Activated CD8-positive, alpha-beta memory T cell treated with anti-CD3 and anti-CD28 coated beads, Interleukin-2, amount 50 U/mL, for 48 hours (primary cell): ENCODE data around the gene PARP3.
A peak's percentile ranks its signal among the peaks of the same experiment; 100 is the strongest.

ENCODE experiments used
- DNase-seq: peaks from one replicate; pipeline ENCODE4 v3.0.0-alpha.2; 2020

Gene PARP3

GRCh38 chr3:51934139-51934850 lies 7.9 kb upstream of the PARP3 start:
- peak; percentile 34 for DNase-seq

GRCh38 chr3:51934991-51935885 lies 6.9 kb upstream of the PARP3 start:
- no peak for DNase-seq

- no peak for DNase-seq
Observed at GRCh38 chr3:51935886-51936755, 6.0 kb upstream of the PARP3 start.

- DNase-seq: no peak
Observed at GRCh38 chr3:51937014-51937413, 5.1 kb upstream of the PARP3 start.

DNA sequence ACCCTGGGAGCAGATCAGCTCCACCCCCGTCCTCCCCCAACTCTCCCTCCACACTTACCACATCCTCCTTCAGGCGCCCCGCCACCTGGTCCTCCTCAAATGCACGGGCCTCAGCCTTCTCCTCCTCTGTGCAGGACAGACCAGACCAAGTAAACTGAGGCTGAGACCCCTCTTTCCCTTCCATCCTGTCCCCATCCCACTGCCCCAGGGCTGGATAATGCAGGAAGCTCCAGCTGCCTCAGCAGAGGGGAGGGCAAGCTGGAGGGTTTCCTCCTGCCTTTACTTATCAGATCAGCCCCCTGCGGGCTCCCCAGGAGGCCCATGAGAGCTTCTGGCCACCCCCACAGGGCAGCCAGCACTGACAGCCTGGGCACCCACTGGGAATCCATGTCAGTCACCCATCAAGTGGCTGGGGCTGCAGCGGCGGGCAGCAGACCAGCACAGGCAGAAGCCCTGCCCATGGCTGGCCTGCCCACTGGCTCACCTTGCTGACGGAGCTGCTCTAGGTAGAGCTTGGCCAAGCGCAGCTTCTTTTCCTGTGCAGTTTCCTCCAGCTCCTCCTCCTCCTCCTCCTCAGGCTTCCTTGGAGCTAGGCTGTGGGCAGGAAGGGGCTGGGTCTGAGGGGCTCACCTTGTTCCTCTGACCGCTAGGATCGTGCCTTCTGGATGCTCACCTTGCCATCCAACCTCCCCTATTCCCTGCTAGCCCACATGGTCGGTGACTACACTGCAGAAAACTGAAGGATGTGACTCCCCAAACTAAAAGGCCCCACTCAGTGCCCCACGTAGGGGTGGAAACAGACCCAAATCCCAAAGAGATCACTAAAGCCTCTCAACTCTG lies 4.3 kb upstream of the PARP3 start:
- DNase-seq: peak; percentile 47

- peak; percentile 43 for DNase-seq
Observed at GRCh38 chr3:51938780-51939425, 3.3 kb upstream of the PARP3 start.

- DNase-seq: peak; percentile 53
Observed at GRCh38 chr3:51940648-51941462, 1.3 kb upstream of the PARP3 start.

DNA sequence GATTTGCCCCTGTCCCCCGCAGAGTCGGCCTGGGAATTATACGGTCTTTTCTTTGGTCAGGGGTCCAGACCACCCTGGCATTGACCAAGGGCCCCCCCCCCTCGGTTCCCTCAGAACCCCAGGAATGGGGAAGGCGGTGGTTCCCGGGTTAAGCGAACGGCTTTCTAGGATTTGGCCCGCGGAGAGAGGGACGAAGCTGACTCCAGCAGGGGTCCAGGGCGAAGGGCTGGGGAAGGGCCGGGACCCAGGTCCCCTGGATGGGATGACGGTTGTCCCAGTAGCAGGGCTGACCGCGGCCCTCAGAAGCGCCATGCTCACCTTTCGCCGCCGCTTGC lies 733 bp upstream of the PARP3 start:
- DNase-seq: no peak

DNA sequence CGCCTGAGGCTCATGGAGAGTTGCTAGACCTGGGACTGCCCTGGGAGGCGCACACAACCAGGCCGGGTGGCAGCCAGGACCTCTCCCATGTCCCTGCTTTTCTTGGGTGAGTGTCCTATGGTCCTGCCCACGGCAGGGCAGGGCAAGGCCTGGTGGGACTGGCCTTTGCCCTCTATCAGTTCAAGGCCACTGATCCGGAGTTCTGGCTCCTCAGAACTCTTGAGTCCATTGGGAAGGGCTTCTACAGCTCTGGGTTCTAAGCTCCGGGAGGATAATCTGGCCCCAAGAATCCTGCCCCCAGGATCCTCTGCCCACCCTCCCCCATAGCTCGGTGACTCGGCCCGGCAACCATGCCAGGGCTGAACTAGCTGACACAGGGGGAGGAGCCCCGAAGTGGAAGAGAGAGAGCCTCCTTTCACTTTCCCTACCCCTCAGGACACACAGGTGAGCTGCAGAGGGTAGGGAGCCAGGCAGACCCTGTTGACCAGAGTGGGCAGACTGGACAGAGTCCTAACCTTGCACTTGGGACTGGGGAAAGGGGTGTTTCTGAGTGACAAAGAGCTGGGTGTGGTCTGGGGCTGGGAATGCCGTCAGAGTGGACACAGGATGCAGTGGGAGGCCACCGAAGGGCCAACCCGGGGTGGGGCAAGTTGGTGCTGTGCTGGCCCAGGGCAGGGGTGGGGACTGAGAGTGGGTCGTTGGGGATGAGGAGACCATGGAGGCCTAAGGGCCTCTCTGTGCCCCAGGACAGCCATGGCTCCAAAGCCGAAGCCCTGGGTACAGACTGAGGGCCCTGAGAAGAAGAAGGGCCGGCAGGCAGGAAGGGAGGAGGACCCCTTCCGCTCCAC lies 664 bp downstream of the PARP3 start:
- peak; percentile 77 for DNase-seq

GRCh38 chr3:51943451-51944391 lies 1.6 kb downstream of the PARP3 start:
- no peak for DNase-seq

DNA sequence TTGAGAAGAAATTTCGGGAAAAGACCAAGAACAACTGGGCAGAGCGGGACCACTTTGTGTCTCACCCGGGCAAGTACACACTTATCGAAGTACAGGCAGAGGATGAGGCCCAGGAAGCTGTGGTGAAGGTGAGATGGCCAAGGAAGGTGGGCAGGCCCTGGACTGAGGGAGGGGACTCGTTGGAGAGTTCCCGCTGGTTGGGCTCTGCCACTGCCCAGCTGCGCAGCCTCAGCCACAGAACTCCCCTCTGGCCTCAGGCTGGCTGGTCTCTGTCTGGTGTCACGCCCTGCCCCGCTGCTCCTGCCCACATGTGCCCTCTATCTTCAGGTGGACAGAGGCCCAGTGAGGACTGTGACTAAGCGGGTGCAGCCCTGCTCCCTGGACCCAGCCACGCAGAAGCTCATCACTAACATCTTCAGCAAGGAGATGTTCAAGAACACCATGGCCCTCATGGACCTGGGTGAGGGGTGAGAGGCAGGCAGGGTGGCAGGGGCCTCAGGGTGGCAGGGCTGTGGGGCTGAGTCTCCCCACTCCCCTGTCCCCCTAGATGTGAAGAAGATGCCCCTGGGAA lies 2.4 kb downstream of the PARP3 start:
- DNase-seq: no peak

DNA sequence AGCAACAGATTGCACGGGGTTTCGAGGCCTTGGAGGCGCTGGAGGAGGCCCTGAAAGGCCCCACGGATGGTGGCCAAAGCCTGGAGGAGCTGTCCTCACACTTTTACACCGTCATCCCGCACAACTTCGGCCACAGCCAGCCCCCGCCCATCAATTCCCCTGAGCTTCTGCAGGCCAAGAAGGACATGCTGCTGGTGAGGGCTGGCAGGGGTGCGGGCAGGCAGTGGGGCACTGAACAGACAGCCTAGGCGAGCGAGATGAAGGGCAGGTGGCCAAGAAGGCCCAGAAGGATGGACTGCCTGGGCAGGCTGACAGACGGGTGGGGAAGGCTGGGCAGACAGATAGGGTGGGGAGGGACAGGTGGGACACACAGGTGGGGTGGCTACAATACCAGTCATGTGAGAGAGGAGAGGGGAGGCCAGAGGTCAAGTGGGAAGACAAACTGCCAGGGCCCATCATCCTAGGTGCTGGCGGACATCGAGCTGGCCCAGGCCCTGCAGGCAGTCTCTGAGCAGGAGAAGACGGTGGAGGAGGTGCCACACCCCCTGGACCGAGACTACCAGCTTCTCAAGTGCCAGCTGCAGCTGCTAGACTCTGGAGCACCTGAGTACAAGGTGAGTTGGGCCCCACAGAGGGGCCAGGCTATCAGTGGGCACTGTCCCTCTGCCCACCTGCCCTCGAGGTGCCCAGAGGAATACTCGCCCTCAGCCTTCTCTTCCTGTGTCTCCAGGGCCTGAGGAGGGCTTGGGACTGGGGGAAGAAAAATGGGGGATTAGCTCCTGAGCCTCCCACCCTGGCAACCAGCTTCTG lies 3.1 kb downstream of the PARP3 start:
- DNase-seq: no peak

GRCh38 chr3:51945926-51946705 lies 4.0 kb downstream of the PARP3 start:
- DNase-seq: no peak

GRCh38 chr3:51946796-51947195 lies 4.6 kb downstream of the PARP3 start:
- DNase-seq: no peak

DNA sequence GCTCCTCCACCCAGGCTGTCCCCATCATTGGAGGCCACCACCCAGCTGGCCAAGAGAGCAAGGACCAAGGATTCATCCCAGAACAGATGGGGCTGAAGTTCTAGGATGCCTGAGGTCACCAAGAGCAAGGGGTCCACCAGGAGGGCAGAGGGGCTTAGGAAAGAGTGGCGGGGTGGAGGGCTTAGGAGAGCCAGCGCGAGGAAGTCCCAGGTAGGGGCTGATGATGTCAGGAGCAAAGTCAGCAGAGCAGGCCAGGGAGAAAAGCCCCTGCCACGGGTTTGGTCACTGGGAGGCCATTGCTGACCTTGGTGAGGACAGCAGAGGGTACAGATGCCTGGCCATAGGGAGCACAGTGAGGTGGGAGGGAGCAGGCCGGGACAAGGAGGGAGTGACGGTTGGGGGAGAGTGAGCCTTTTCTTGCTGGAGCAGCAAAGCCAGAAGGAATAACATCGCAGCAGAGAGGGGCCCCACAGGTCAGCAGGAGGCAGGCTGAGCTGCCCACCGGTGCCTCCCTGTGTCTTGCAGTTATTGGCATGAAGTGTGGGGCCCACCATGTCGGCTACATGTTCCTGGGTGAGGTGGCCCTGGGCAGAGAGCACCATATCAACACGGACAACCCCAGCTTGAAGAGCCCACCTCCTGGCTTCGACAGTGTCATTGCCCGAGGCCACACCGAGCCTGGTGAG lies 5.2 kb downstream of the PARP3 start:
- DNase-seq: no peak

DNA sequence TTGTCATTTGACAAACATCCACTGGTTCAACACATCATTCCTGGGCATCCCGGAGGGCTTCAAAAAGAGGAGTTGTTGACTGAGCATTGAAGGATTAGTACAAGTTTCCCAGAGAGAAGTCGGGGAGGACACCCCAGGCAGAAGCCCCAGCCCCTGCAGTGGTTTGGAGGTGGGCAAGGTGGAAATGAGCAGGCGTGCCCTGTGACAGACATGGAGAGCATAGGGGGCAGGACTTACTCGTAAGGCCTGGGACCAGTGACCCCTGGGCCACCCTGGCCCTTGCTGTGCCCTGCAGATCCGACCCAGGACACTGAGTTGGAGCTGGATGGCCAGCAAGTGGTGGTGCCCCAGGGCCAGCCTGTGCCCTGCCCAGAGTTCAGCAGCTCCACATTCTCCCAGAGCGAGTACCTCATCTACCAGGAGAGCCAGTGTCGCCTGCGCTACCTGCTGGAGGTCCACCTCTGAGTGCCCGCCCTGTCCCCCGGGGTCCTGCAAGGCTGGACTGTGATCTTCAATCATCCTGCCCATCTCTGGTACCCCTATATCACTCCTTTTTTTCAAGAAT lies 5.9 kb downstream of the PARP3 start:
- no peak for DNase-seq
